ENCODE measurements around the gene SLC17A1. TPM values are rescaled to one million over a fixed set of nuclear protein-coding genes. Genes with fewer than 3 reads are reported as not detected.

The SLC17A1 gene
- polyA plus RNA-seq, 1 donor (not counting 4 experiments of a cell fraction or from before 2014, with no cell fraction given), result not detected

- H3K4me3 ChIP-seq (ENCODE audit: control insufficient read depth in 2 of 3, extremely low read depth in 1 of 3, insufficient read depth in 2 of 3, low read depth in 1 of 3, low read length in 3 of 3), result no peak overlapping the region
These were observed 27.0 kb downstream of the SLC17A1 start for GRCh38 chr6:25804804-25805203.

DNA sequence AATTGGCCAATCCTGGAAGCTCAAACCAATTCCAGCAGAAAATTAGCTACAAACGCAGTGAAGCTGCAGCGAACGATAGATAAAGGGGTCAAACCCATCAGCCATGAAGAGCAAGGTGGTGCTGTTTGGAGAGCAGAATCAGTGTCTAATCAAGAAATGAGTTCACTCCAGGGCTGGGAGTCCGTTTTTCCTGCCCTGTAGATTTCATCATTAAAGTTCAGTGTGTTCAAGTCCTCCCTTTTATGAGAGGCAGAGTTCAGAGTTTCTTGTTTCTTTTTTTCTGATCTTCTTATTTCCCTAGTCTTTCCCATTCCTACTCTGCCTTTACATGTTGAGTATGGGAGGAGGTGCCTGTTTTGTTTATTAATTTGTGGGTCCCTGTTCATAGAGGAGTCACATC lies 30.4 kb downstream of the SLC17A1 start:
- no peaks in the 10 kb centered on the region for H3K79me2 ChIP-seq (ENCODE audit: control insufficient read depth, insufficient read depth, low read length)
- H2AFZ ChIP-seq (ENCODE audit: control insufficient read depth, low read length), result no peak overlapping the region
- H3K4me3 ChIP-seq (ENCODE audit: control insufficient read depth in 2 of 3, extremely low read depth in 1 of 3, insufficient read depth in 2 of 3, low read depth in 1 of 3, low read length in 3 of 3), result no peak overlapping the region
- DNase-seq (ENCODE audit: low read depth, low spot score) (no peak), FAIRE-seq (no peak)
- no peaks in the 10 kb centered on the region for H3K36me3 ChIP-seq (ENCODE audit: control insufficient read depth in 2 of 2, extremely low read depth in 1 of 2, insufficient read depth in 2 of 2, low read length in 2 of 2)
- H3K27ac ChIP-seq (ENCODE audit: control insufficient read depth, insufficient read depth, low read length), result no peak overlapping the region
- H3K4me1 ChIP-seq (ENCODE audit: control insufficient read depth, extremely low read depth, insufficient read depth, low read length), result no peaks in the 10 kb centered on the region
- no peak overlapping the region for H3K9ac ChIP-seq (ENCODE audit: control insufficient read depth, extremely low read depth, insufficient read depth, low read length)
- dilution Hi-C loops (cut with MboI; ENCODE audit: extremely low pct_ligation_motif_present, low sequenced_read_pairs), result no loop called here
- H3K27me3 ChIP-seq (ENCODE audit: control insufficient read depth, extremely low read depth, insufficient read depth, low read length), result peaks cover 4% of the 10 kb centered on the region
- H3K9me3 ChIP-seq (ENCODE audit: control insufficient read depth, low read depth, low read length), result no peaks in the 10 kb centered on the region
- no peaks in the 10 kb centered on the region for H4K20me1 ChIP-seq (ENCODE audit: control insufficient read depth, extremely low read depth, insufficient read depth, low read length)
- H3K4me2 ChIP-seq (ENCODE audit: control insufficient read depth, extremely low read depth, insufficient read depth, low read depth, low read length), result no peak overlapping the region
- H3K9me1 ChIP-seq (ENCODE audit: control insufficient read depth, extremely low read depth, insufficient read depth, low read length), result no peaks in the 10 kb centered on the region
- no peak for TF ChIP-seq CTCF (optimal IDR thresholded peaks at IDR 0.05 in 1 of 3, IDR thresholded peaks at IDR 0.05 in 1 of 3, conservative IDR thresholded peaks at IDR 0.05 in 1 of 3; ENCODE audit: extremely low read depth in 1 of 3, insufficient read depth in 2 of 3, low read length in 3 of 3)
- no peak for TF ChIP-seq EZH2 (IDR thresholded peaks at IDR 0.05; ENCODE audit: low read length)

More at GRCh38 chr6:25804804-25805203, 27.0 kb downstream of the SLC17A1 start:
- no peak overlapping the region for H3K27ac ChIP-seq (ENCODE audit: control insufficient read depth, insufficient read depth, low read length)
- no peaks in the 10 kb centered on the region for H3K36me3 ChIP-seq (ENCODE audit: control insufficient read depth in 2 of 2, extremely low read depth in 1 of 2, insufficient read depth in 2 of 2, low read length in 2 of 2)
- no peaks in the 10 kb centered on the region for H3K79me2 ChIP-seq (ENCODE audit: control insufficient read depth, insufficient read depth, low read length)
- H2AFZ ChIP-seq (ENCODE audit: control insufficient read depth, low read length), result no peak overlapping the region
- dilution Hi-C loops (cut with MboI; ENCODE audit: extremely low pct_ligation_motif_present, low sequenced_read_pairs), result no loop called here
- no peak overlapping the region for H3K9ac ChIP-seq (ENCODE audit: control insufficient read depth, extremely low read depth, insufficient read depth, low read length)
- H3K9me1 ChIP-seq (ENCODE audit: control insufficient read depth, extremely low read depth, insufficient read depth, low read length), result no peaks in the 10 kb centered on the region
- peaks cover 4% of the 10 kb centered on the region for H3K27me3 ChIP-seq (ENCODE audit: control insufficient read depth, extremely low read depth, insufficient read depth, low read length)
- no peaks in the 10 kb centered on the region for H3K9me3 ChIP-seq (ENCODE audit: control insufficient read depth, low read depth, low read length)
- TF ChIP-seq CTCF (optimal IDR thresholded peaks at IDR 0.05 in 1 of 3, IDR thresholded peaks at IDR 0.05 in 1 of 3, conservative IDR thresholded peaks at IDR 0.05 in 1 of 3; ENCODE audit: extremely low read depth in 1 of 3, insufficient read depth in 2 of 3, low read length in 3 of 3), result no peak
- TF ChIP-seq EZH2 (IDR thresholded peaks at IDR 0.05; ENCODE audit: low read length), result no peak
- H3K4me2 ChIP-seq (ENCODE audit: control insufficient read depth, extremely low read depth, insufficient read depth, low read depth, low read length), result no peak overlapping the region
- no peaks in the 10 kb centered on the region for H3K4me1 ChIP-seq (ENCODE audit: control insufficient read depth, extremely low read depth, insufficient read depth, low read length)
- H4K20me1 ChIP-seq (ENCODE audit: control insufficient read depth, extremely low read depth, insufficient read depth, low read length), result no peaks in the 10 kb centered on the region
- DNase-seq (ENCODE audit: low read depth, low spot score) (no peak), FAIRE-seq (no peak)

All from keratinocyte (primary cell).